Neutrophil (primary cell): ENCODE measurements around the gene ZFC3H1.
"Not testable (repeated sequence)": the region's sequence is repeated elsewhere in the genome, so short reads cannot be mapped to it uniquely, and the experiment has no call there.

Experiments used
- H3K27ac ChIP-seq: fragments of 200-600 bp; sonication (generic); 2 replicates; pipeline ENCODE4 v1.5.1; 2016; ENCODE audit warnings: mild to moderate bottlenecking, moderate library complexity
- H3K27me3 ChIP-seq: fragments of 200-600 bp; sonication (generic); 2 replicates; pipeline ENCODE4 v1.6.0; 2016; ENCODE audit warnings: mild to moderate bottlenecking
- H3K36me3 ChIP-seq: fragments of 200-600 bp; sonication (generic); 2 replicates; pipeline ENCODE4 v1.5.1; 2017
- H3K4me1 ChIP-seq, 2 experiments: fragments of 200-600 bp in 1 of 2; sonication (generic) in 1 of 2; 1 replicate in 1 of 2; 2 replicates in 1 of 2; pipeline versions ENCODE4 v1.5.1 to v1.6.1; 2013 to 2016; ENCODE audit warnings: low read depth in 1 of 2, low read length in 1 of 2, mild to moderate bottlenecking in 1 of 2, moderate library complexity in 1 of 2; ENCODE audit not compliant: control insufficient read depth in 1 of 2, insufficient read depth in 1 of 2
- H3K4me3 ChIP-seq, 2 experiments: fragments of 200-600 bp in 1 of 2; sonication (generic) in 1 of 2; 1 replicate in 1 of 2; 2 replicates in 1 of 2; pipeline ENCODE4 v1.5.1; 2013 to 2016; ENCODE audit warnings: low read depth in 1 of 2, low read length in 1 of 2, mild to moderate bottlenecking in 1 of 2, moderate library complexity in 1 of 2
- H3K9me3 ChIP-seq: fragments of 200-600 bp; sonication (generic); 2 replicates; pipeline ENCODE4 v1.5.1; 2016
- TF ChIP-seq, protein P1 (sequence below): fragments of 200-600 bp; sonication (generic); IDR thresholded peaks from 2 replicates; pipeline ENCODE4 v1.5.1; 2016; ENCODE audit warnings: antibody characterized with exemption

Gene ZFC3H1

DNA sequence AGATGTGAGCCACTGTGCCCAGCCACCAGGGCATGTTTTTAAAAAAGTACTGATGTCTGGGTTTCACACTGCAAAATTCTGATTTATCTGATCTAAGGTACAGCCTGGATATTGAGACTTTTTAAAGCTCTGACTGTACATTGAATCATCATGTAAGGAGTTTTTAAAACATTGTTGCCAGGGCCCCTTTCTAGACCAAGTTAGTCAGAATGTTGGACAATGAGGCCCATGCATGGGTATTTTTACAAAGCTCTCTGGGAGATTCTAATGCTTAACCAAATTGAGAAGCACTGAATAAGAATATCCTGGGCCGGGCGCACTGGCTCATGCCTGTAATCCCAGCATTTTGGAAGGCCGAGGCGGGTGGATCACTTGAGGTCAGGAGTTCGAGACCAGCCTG lies 38.9 kb upstream of the ZFC3H1 start:
- TF ChIP-seq, protein P1, sequence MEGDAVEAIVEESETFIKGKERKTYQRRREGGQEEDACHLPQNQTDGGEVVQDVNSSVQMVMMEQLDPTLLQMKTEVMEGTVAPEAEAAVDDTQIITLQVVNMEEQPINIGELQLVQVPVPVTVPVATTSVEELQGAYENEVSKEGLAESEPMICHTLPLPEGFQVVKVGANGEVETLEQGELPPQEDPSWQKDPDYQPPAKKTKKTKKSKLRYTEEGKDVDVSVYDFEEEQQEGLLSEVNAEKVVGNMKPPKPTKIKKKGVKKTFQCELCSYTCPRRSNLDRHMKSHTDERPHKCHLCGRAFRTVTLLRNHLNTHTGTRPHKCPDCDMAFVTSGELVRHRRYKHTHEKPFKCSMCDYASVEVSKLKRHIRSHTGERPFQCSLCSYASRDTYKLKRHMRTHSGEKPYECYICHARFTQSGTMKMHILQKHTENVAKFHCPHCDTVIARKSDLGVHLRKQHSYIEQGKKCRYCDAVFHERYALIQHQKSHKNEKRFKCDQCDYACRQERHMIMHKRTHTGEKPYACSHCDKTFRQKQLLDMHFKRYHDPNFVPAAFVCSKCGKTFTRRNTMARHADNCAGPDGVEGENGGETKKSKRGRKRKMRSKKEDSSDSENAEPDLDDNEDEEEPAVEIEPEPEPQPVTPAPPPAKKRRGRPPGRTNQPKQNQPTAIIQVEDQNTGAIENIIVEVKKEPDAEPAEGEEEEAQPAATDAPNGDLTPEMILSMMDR: no peak
- Histone ChIP-seq H3K27ac (no peak overlapping the region), H3K36me3 (no peaks in the 10 kb centered on the region), H3K4me3 (no peak overlapping the region), H3K9me3 (no peaks in the 10 kb centered on the region), H3K4me1 (no peaks in the 10 kb centered on the region), H3K27me3 (no peaks in the 10 kb centered on the region)

DNA sequence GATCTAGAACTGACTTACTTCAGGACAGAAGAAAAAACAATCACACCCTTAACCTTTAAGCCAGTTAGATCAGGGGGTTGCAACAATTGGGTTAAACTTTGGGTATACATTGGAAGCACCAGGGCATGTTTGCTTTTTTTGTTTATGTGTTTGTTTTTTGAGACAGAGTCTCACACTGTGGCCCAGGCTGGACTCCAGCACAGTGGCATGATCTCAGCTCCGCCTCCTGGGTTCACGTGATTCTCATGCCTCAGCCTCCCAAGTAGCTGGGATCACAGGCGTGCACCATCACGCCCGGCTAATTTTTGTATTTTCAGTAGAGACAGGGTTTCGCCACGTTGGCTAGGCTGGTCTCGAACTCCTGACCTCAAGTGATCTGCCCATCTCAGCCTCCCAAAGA lies 38.5 kb upstream of the ZFC3H1 start:
- H3K27ac ChIP-seq, H3K27me3 ChIP-seq, H3K36me3 ChIP-seq, H3K4me3 ChIP-seq, H3K9me3 ChIP-seq, H3K4me1 ChIP-seq: not testable (repeated sequence)

DNA sequence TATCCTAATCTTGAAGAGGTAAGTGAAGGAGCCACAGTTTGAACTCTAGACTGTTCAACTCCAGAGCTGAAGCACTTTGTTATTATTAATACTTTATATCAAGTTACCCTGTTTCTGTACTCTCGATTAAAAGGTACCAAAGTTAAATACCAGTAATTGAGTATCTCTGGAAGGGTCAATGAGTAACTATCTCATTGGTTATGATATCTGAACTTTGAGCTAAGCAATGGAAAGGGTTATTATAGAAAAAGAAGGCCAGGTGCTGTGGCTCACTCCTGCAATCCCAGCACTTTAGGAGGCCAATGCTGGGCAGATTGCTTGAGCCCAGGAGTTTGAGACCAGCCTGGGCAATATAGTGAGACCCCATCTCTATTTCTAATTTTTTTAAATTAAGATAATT lies 32.1 kb upstream of the ZFC3H1 start:
- Histone ChIP-seq H3K27ac (no peak overlapping the region), H3K36me3 (no peaks in the 10 kb centered on the region), H3K4me3 (no peak overlapping the region), H3K27me3 (no peaks in the 10 kb centered on the region), H3K9me3 (no peaks in the 10 kb centered on the region), H3K4me1 (no peaks in the 10 kb centered on the region)
- TF ChIP-seq, protein P1: no peak

DNA sequence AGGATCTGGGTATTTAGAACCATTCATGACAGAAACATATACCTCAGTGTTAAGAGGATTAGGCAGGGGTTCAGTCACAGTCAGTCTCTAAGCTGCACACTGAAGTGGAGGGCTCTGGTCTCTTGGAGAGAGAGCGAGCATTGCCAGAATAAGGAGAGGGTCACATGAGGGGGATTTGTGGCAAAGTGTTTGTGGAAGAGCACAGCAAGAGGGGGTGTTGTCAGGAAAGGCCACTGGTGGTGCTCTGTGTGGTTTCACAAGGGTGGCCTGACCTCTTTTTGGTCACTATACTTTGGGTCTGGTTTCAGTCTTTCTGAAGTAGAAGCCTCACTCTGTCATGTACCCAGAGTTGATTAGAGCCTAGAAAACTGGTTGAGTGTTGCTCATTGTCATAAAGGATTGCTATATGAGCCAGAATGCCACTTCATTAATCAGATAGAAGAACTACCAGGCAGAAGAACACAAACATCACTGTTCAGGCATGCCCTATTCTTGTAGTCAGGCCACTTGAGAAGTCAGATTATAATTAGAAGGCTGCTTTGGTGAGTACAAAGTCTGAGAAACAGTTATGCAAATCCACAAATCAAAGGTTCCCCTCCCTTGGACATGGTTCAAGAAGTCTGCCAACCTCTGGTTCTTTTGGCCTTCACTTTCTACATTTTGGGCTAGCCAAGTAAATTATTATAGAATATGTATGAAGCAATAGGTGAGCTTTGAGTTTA lies 30.6 kb upstream of the ZFC3H1 start:
- Histone ChIP-seq H3K27ac (no peak overlapping the region), H3K4me1 (no peaks in the 10 kb centered on the region)
- TF ChIP-seq, protein P1: no peak

DNA sequence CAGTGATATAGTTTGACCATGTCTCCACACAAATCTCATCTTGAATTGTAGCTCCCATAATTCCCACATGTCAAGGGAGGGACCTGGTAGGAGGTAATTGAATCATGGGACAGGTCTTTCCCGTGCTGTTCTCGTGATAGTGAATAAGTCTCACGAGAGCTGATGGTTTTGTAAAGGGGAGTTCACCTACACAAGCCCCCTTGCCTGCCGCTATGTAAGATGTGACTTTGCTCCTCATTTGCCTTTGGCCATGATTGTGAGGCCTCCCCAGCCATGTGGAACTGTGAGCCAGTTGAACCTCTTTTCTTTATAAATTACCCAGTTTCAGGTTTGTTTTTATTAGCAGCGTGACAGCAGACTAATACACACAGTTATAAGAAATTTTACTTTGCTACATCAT lies 30.0 kb upstream of the ZFC3H1 start:
- not testable (repeated sequence) for H3K4me3 ChIP-seq, H3K36me3 ChIP-seq, H3K27ac ChIP-seq, H3K4me1 ChIP-seq, H3K27me3 ChIP-seq, H3K9me3 ChIP-seq

More for the DNA sequence above, 30.6 kb upstream of the ZFC3H1 start:
- no peaks in the 10 kb centered on the region for H3K9me3 ChIP-seq
- H3K27me3 ChIP-seq: no peaks in the 10 kb centered on the region
- no peaks in the 10 kb centered on the region for H3K36me3 ChIP-seq
- H3K4me3 ChIP-seq: no peak overlapping the region

DNA sequence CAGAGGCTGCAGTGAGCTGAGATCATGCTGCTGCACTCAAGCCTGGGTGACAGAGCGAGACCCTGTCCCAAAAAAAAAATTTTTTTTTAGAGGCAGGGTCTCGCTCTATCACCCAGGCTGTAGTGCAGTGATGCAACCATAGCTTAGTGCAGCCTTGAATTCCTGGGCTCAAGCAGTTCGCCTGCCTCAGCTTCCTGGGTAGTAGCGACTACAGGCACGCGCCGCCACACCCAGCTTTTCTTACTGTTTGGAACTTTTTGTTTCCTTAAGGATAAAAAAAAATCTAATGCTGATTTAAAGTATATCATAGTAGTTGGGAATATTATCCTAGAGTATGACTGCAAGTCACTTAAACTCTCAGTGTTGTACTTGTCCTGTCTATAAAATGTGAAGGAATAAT lies 29.5 kb upstream of the ZFC3H1 start:
- TF ChIP-seq, protein P1: no peak
- Histone ChIP-seq H3K4me1 (no peaks in the 10 kb centered on the region), H3K27ac (no peak overlapping the region), H3K9me3 (no peaks in the 10 kb centered on the region), H3K36me3 (no peaks in the 10 kb centered on the region), H3K4me3 (no peak overlapping the region), H3K27me3 (no peaks in the 10 kb centered on the region)
